ENCODE results near the gene ACSL1.

ACSL1 gene

DNA sequence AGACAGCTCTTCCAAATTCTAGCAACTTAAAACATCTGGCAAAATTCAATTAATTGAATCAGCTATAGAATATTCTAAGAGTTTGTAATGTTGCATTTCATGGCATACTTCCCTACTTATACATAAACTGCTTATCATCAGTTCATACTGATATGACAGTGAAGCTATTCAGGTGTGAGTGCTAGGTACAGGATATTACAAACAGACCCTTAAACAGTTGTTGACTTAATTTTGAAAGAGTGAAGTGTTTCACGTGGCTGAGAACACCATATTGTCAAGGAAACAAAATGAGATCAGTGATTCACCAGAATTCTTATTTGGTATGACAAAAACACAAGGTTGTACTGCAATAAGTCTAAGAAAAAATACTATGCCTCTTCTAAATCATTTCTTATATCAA is 119.3 kb downstream of the ACSL1 start:
- no peak for DNase-seq

DNA sequence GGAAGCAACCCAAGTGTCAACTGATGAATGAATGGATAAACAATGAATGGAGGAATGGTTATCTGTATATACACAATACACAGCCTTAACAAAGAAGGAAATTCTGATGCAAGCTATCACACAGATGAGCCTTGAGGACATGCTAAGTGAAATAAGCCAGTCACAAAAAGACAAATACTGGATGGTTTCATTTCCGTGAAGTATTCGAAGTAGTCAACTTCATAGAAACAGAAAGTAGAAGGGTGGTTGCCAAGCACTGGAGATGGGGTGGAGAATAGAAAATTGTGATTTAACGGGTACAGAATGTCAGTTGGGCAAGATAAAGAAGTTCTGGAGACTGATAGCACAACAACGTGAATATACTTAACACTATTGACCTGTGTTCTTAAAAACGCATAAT is 120.1 kb downstream of the ACSL1 start:
- DNase-seq, result no peak
